GM06990 (cell line): ENCODE data around the gene HYKK.
"Not testable (repeated sequence)": the region's sequence is repeated elsewhere in the genome, so short reads cannot be mapped to it uniquely, and the experiment has no call there.

ENCODE experiments used
- DNase-seq: peaks from one replicate; pipeline ENCODE4 v3.0.0-alpha.2; 2011; ENCODE audit not compliant: insufficient read length; ENCODE audit errors: extremely low read depth
- H3K27me3 ChIP-seq: replicated peaks from 2 replicates; pipeline ENCODE4 v1.6.0; 2011; ENCODE audit warnings: low read length; ENCODE audit not compliant: control insufficient read depth, insufficient read depth
- H3K36me3 ChIP-seq: 2 replicates; pipeline ENCODE4 v1.5.1; 2011; ENCODE audit warnings: low read length; ENCODE audit not compliant: control insufficient read depth, insufficient read depth
- H3K4me3 ChIP-seq: replicated peaks from 2 replicates; pipeline ENCODE4 v1.5.1; 2011; ENCODE audit warnings: low read depth, mild to moderate bottlenecking, control low read depth, low read length
- CTCF ChIP-seq: IDR thresholded peaks from 2 replicates; pipeline ENCODE4 v1.5.1; 2011; ENCODE audit warnings: low read length, control low read depth, mild to moderate bottlenecking, inconsistent platforms; ENCODE audit not compliant: insufficient read depth, poor library complexity, severe bottlenecking

Gene HYKK

GRCh38 chr15:78536134-78536533 lies 28.8 kb downstream of the HYKK start:
- Histone ChIP-seq H3K27me3 (no peaks in the 10 kb centered on the region), H3K4me3 (no peak overlapping the region), H3K36me3 (no peaks in the 10 kb centered on the region)
- TF ChIP-seq CTCF: no peak
- no peak for DNase-seq

DNA sequence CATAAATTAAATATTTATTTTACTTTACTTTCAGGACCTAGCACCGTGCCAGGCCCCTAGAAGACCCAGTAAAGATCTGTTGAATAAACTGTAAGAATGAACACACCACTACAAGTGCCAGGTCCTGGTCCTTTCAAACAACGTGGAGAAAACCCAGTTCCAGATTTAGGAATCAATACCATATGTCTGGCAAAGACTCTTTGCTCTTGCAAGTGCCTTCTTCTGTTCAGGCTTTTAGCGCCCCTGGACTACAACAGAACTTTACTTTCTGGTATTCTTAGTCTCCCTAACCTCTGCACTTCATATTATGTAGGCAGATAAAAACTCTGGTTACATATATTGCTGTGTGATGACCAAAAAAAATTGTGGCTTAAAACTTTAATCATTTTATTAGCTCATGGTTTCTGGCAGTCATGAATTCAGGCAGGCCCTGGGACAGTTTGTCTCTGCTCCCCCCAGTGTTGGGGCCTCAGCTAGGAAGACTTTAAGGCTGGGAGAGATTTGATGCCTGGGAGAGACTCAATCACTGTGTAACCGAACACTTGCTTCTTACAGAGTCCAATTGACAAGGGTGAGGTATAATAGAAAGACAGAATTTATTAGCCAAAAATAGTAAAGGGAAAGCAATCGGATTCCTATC lies 30.0 kb downstream of the HYKK start:
- Histone ChIP-seq H3K36me3 (no peaks in the 10 kb centered on the region), H3K4me3 (no peak overlapping the region), H3K27me3 (no peaks in the 10 kb centered on the region)
- no peak for DNase-seq
- TF ChIP-seq CTCF: no peak

GRCh38 chr15:78538358-78538757 lies 31.0 kb downstream of the HYKK start:
- TF ChIP-seq CTCF: no peak

GRCh38 chr15:78539464-78540140 lies 32.2 kb downstream of the HYKK start:
- H3K27me3 ChIP-seq, H3K36me3 ChIP-seq, DNase-seq: not testable (repeated sequence)
- H3K4me3 ChIP-seq: peak overlapping the region; percentile 74

More at GRCh38 chr15:78538358-78538757, 31.0 kb downstream of the HYKK start:
- peaks cover 5% of the 10 kb centered on the region for H3K36me3 ChIP-seq
- no peaks in the 10 kb centered on the region for H3K27me3 ChIP-seq
- DNase-seq: no peak
- no peak overlapping the region for H3K4me3 ChIP-seq

DNA sequence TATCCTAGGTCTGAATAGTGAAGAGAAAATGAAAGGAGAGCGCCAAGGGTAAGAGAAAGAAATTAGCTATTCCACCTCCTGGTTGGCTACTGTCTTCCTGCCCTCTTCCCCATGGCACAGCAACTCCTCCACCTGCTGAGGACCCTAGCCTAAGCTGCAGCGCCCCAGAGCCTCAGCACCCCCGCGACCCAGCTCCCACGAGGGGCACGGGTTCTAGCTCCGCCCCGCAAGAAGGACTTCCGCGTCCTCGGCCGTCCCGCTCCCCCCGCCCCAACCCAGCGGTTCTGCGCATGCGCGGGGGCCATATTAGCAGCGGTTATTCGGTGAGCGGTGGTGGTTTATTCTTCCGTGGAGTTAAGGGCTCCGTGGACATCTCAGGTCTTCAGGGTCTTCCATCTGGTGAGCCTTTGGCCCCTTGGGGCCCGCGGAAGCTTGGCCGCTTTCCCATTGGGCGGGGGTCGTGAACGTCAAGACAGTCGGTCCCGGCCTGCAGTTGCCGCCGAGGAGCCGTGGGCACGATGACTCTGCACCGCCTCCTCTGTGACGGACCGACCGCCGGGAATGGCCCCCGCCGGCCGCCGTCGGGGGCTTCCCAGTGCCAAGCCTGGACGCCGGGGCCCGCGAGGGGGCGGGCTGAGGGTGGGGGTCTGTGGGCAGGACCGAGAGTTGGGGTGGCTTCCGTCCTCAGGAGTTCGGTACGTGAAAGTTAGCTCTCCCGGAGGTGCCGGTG lies 32.9 kb downstream of the HYKK start, which contains the start of gene PSMA4:
Gene PSMA4, plus strand, starts transcription at position 304 of the 730 bp plus-strand sequence. CDS start 1,484 bp downstream, outside the sequence.
- DNase-seq: peak; percentile 95
- no peaks in the 10 kb centered on the region for H3K27me3 ChIP-seq
- TF ChIP-seq CTCF: peak; percentile 12
- peaks cover 9% of the 10 kb centered on the region for H3K36me3 ChIP-seq
- peak within 1 kb of the TSS; percentile 74 for H3K4me3 ChIP-seq
